Measurements from ENCODE around the gene WSCD1.

Gene WSCD1

DNA sequence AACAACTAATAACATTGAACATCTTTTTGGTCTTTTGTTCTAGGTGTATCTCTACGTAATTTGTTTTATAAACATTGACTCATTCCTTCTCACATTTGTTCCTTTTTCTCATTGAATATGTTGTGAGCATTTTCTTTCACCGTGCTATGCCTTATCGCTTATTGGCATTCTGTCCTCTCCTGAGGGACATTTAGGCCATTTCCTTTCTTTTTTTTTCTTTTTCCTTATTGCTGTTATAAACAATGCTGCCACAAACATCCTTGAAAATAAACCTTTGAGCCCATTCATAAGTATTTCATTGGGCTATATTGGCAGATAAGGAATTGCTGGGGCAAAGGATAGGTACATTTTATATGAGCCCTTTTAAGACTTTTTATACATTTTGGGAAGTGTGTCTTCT, 32.4 kb downstream of the WSCD1 start:
- DNase-seq (ENCODE audit: low read depth, low spot score): no peak
- ChIA-PET CTCF (no interaction called here), POLR2A (no interaction called here)
- TF ChIP-seq, protein P1, sequence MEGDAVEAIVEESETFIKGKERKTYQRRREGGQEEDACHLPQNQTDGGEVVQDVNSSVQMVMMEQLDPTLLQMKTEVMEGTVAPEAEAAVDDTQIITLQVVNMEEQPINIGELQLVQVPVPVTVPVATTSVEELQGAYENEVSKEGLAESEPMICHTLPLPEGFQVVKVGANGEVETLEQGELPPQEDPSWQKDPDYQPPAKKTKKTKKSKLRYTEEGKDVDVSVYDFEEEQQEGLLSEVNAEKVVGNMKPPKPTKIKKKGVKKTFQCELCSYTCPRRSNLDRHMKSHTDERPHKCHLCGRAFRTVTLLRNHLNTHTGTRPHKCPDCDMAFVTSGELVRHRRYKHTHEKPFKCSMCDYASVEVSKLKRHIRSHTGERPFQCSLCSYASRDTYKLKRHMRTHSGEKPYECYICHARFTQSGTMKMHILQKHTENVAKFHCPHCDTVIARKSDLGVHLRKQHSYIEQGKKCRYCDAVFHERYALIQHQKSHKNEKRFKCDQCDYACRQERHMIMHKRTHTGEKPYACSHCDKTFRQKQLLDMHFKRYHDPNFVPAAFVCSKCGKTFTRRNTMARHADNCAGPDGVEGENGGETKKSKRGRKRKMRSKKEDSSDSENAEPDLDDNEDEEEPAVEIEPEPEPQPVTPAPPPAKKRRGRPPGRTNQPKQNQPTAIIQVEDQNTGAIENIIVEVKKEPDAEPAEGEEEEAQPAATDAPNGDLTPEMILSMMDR (IDR thresholded peaks at IDR 0.05; ENCODE audit: insufficient read depth, low read length, missing control alignments): no peak
- no peak overlapping the region for H3K4me3 ChIP-seq (ENCODE audit: low read depth, low read length)

DNA sequence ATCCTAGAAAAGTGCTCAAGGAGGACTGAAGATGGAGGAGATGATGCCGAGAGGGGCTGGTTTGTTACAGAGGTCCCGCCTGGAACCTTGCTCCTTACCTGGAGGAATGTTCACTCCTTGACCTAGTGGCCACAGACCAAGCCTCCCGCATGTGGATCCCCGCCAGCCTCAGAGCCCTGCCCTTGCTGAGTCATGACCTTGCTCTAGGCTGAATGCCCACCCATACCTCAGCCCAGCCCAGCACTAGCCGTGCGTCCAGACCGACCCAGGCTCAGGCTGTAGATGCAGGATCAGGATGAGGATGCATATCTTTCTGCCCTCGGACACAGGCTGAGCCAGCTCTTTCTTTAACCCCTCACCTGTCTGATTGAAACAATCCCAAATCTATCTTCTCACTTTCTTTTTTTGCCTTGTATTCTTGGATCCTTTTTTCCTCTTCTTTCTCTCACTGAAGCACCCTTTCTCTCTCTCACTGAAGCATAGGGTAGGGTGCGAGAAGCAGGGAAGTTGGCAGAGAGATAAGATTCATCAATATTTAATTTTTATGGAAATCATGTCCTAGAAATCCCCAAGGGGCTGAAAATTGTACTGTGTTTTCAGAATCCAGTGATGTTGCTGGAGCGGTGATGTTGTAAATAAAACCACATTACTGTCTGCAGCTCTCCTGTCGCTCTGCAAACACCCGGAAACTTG, 34.9 kb downstream of the WSCD1 start:
- DNase-seq (ENCODE audit: low read depth, low spot score): no peak
- CTCF ChIA-PET: no interaction called here
- POLR2A ChIA-PET: no interaction called here
- TF ChIP-seq, protein P1 (IDR thresholded peaks at IDR 0.05; ENCODE audit: insufficient read depth, low read length, missing control alignments): no peak
- H3K4me3 ChIP-seq (ENCODE audit: low read depth, low read length): no peak overlapping the region

DNA sequence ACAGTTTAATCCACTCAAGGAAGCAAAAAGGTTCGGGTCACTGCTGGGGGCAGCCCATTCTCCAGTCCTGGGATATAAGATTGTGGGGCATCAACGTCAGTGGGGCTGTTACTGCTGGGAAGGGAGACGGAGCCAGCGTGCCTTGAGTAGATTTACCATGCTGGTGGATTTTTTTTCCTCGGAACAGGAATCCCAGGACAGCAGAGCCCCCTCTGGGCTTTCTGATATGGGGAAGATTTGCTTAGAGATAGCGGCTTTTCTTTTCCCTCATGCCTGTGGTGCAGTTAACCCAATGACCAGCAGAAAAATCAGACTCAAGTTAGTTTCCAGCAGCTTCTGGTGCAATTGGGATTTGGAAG, 35.4 kb downstream of the WSCD1 start:
- POLR2A ChIA-PET: no interaction called here
- DNase-seq (ENCODE audit: low read depth, low spot score): no peak
- H3K4me3 ChIP-seq (ENCODE audit: low read depth, low read length): no peak overlapping the region
- TF ChIP-seq, protein P1 (IDR thresholded peaks at IDR 0.05; ENCODE audit: insufficient read depth, low read length, missing control alignments): no peak
- CTCF ChIA-PET: no interaction called here

DNA sequence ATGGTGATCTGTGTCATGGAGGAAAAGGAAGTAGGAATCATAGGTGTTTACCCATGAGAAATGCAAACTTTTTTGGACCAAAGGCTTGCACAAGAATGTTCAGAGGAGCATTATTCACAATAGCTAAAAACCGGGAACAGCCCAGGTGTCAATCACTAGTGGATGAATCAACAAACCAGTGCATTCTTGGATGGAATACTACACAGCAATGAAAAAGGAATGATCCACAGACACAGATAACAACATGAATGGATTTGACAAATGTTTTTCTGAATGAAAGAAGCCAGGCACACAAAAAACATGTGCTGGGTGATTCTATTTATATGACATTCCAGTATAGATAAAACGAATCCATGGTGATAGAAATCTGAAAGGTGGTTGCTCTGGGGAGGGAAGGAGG, 36.0 kb downstream of the WSCD1 start:
- H3K4me3 ChIP-seq (ENCODE audit: low read depth, low read length): no peak overlapping the region
- no peak for DNase-seq (ENCODE audit: low read depth, low spot score)
- CTCF ChIA-PET: no interaction called here
- POLR2A ChIA-PET: no interaction called here
- TF ChIP-seq, protein P1 (IDR thresholded peaks at IDR 0.05; ENCODE audit: insufficient read depth, low read length, missing control alignments): no peak

DNA sequence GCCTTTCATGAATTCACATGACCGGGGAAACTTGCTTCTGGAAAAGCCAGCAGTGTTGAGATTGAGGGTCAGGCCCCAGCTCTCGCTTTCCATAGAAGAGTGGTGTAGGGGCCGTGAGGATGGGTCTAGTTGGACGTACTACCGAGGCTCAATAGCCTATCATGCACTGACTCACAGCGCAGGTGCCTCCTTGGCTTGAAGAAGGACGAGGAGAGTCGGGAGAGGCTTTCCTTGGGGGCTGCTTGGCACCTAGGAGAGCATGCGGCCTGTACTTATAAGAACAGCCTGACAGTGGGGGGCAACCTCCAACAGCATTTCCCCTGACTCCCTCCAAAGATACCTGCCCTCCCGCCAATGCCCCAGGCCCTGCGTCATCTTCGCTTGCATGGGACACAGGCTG, 37.6 kb downstream of the WSCD1 start:
- ChIA-PET CTCF (no interaction called here), POLR2A (no interaction called here)
- TF ChIP-seq, protein P1 (IDR thresholded peaks at IDR 0.05; ENCODE audit: insufficient read depth, low read length, missing control alignments): no peak
- H3K4me3 ChIP-seq (ENCODE audit: low read depth, low read length): no peak overlapping the region
- DNase-seq (ENCODE audit: low read depth, low spot score): no peak

DNA sequence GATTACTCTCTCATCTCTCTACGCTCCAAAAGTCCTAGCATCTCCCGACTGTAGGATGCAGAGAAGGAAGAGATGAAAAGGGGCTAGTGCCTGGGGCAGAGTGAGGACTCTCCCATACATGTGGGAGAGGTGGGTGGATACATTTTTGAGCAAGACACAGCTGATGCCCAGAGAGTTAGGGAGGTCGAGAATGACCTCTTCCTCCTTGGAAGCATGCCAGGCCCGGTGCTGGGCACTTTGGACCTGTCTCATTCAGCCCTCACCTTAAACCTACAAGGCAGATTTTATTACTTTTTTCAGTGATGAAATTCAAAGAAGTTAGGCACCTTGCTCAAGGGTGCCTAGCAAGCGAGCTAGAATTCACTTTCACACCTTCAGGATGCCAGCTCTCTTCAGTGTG, 38.2 kb downstream of the WSCD1 start:
- ChIA-PET CTCF (no interaction called here), POLR2A (no interaction called here)
- TF ChIP-seq, protein P1 (IDR thresholded peaks at IDR 0.05; ENCODE audit: insufficient read depth, low read length, missing control alignments): no peak
- DNase-seq (ENCODE audit: low read depth, low spot score): no peak
- no peak overlapping the region for H3K4me3 ChIP-seq (ENCODE audit: low read depth, low read length)

All from AG04449 (cell line).